HEK293T (cell line): Measurements from ENCODE around the gene PDE3B.
A peak's percentile ranks its signal among the peaks of the same experiment; 100 is the strongest.
"Not testable (repeated sequence)": the region's sequence is repeated elsewhere in the genome, so short reads cannot be mapped to it uniquely, and the experiment has no call there.

ENCODE experiments used
- CTCF ChIA-PET: fragments of 350-600 bp; formaldehyde crosslinking; extraction: SDS; loops from one replicate; lab custom pipeline; 2021; ENCODE audit warnings: antibody characterized with exemption, inconsistent platforms; lab: Yijun Ruan, JAX
- POLR2A ChIA-PET: fragments of 350-600 bp; formaldehyde crosslinking; extraction: SDS; loops from one replicate; lab custom pipeline; 2020; ENCODE audit warnings: antibody characterized with exemption, inconsistent platforms; lab: Yijun Ruan, JAX
- DNase-seq: peaks from one replicate; pipeline ENCODE4 v3.0.0; 2012; ENCODE audit warnings: mixed read lengths; ENCODE audit errors: extremely low spot score
- ARNT ChIP-seq: fragments of 450-650 bp; IDR thresholded peaks from 2 replicates; pipeline ENCODE4 v1.6.1; 2017; ENCODE audit warnings: mild to moderate bottlenecking
- BHLHE40 ChIP-seq: fragments of 450-650 bp; IDR thresholded peaks from 2 replicates; pipeline ENCODE4 v1.6.1; 2016; ENCODE audit warnings: mild to moderate bottlenecking, moderate library complexity, borderline replicate concordance
- CTBP1 ChIP-seq: fragments of 450-650 bp; IDR thresholded peaks from 2 replicates; pipeline ENCODE4 v1.6.1; 2016; ENCODE audit warnings: borderline replicate concordance
- ELF4 ChIP-seq: fragments of 450-650 bp; IDR thresholded peaks from 2 replicates; pipeline ENCODE4 v1.6.1; 2017; ENCODE audit warnings: antibody characterized with exemption
- FOXA1 ChIP-seq: fragments of 450-650 bp; IDR thresholded peaks from 2 replicates; pipeline ENCODE4 v1.6.1; 2016; ENCODE audit warnings: mild to moderate bottlenecking
- FOXK2 ChIP-seq: fragments of 450-650 bp; IDR thresholded peaks from 2 replicates; pipeline ENCODE4 v1.6.1; 2016; ENCODE audit warnings: mild to moderate bottlenecking
- FOXM1 ChIP-seq: fragments of 450-650 bp; IDR thresholded peaks from 2 replicates; pipeline ENCODE4 v1.6.1; 2017; ENCODE audit warnings: mild to moderate bottlenecking, borderline replicate concordance
- HDGF ChIP-seq: fragments of 450-650 bp; IDR thresholded peaks from 2 replicates; pipeline ENCODE4 v1.6.1; 2017; ENCODE audit warnings: antibody characterized with exemption, borderline replicate concordance
- L3MBTL2 ChIP-seq: fragments of 450-650 bp; conservative IDR thresholded peaks from 2 replicates; pipeline ENCODE4 v1.6.1; 2016; ENCODE audit warnings: mild to moderate bottlenecking
- LEF1 ChIP-seq: fragments of 450-650 bp; IDR thresholded peaks from 2 replicates; pipeline ENCODE4 v1.6.1; 2017; ENCODE audit warnings: mild to moderate bottlenecking, borderline replicate concordance
- NFRKB ChIP-seq: fragments of 450-650 bp; IDR thresholded peaks from 2 replicates; pipeline ENCODE4 v1.6.1; 2016; ENCODE audit warnings: mild to moderate bottlenecking, moderate library complexity
- PKNOX1 ChIP-seq: fragments of 450-650 bp; IDR thresholded peaks from 2 replicates; pipeline ENCODE4 v1.6.1; 2016
- SP1 ChIP-seq: fragments of 450-650 bp; IDR thresholded peaks from 2 replicates; pipeline ENCODE4 v1.6.1; 2017
- SUZ12 ChIP-seq: fragments of 450-650 bp; IDR thresholded peaks from 2 replicates; pipeline ENCODE4 v1.6.1; 2016; ENCODE audit warnings: mild to moderate bottlenecking
- TARDBP ChIP-seq: fragments of 450-650 bp; IDR thresholded peaks from 2 replicates; pipeline ENCODE4 v1.6.1; 2016
- ZNF384 ChIP-seq: fragments of 450-650 bp; IDR thresholded peaks from 2 replicates; pipeline ENCODE4 v1.6.1; 2016

Gene PDE3B

GRCh38 chr11:14645985-14646900 lies 2.6 kb downstream of the PDE3B start:
- ChIA-PET POLR2A (no interaction called here), CTCF (no interaction called here)
- DNase-seq: no peak
- no peak for TF ChIP-seq L3MBTL2
- no peak for TF ChIP-seq NFRKB
- TF ChIP-seq FOXM1: no peak
- no peak for TF ChIP-seq ARNT
- TF ChIP-seq SP1: no peak
- no peak for TF ChIP-seq CTBP1
- no peak for TF ChIP-seq FOXA1
- TF ChIP-seq LEF1: no peak
- TF ChIP-seq FOXK2: no peak
- no peak for TF ChIP-seq TARDBP
- TF ChIP-seq ZNF384: no peak
- no peak for TF ChIP-seq HDGF
- no peak for TF ChIP-seq PKNOX1
- no peak for TF ChIP-seq SUZ12
- TF ChIP-seq BHLHE40: no peak
- TF ChIP-seq ELF4: no peak

DNA sequence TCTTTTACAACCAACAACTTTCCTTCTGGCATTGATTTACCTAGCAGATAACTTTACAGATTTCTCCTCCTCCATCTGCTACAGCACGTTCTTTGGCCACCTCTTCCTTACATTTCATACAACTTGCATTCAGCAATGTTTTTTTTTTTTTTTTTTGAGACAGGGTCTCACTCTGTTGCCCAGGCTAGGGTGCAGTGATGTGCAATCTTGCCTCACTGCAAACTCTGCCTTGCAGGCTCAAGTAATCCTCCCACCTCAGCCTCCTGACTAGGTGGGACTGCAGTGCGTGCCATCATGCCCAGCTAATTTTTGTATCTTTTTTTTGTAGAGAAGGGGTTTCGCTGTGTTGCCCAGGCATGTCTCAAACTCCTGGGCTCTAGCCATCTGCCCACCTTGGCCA lies 6.5 kb downstream of the PDE3B start:
- no peak for DNase-seq
- ChIA-PET POLR2A (no interaction called here), CTCF (no interaction called here)
- no peak for TF ChIP-seq NFRKB
- TF ChIP-seq ZNF384: peak; percentile 15; the same call in 1 of the 2 replicates

GRCh38 chr11:14653090-14653489 lies 9.5 kb downstream of the PDE3B start:
- no peak for TF ChIP-seq SP1
- no peak for TF ChIP-seq NFRKB
- TF ChIP-seq FOXM1: no peak
- POLR2A ChIA-PET: no interaction called here
- CTCF ChIA-PET: no interaction called here
- DNase-seq: no peak

- CTCF ChIA-PET: interaction anchor here (0.9 kb wide), 1 partner anchor 11 kb away, joined by 3 read pairs; the partner anchor contains the start of gene PDE3B
- no peak for DNase-seq
- TF ChIP-seq SUZ12: no peak
- no peak for TF ChIP-seq PKNOX1
- TF ChIP-seq TARDBP: no peak
- POLR2A ChIA-PET: interaction anchor here (1.0 kb wide), 1 partner anchor 11 kb away, joined by 3 read pairs; the partner anchor contains the start of gene PDE3B
Observed at GRCh38 chr11:14655435-14655834, 11.8 kb downstream of the PDE3B start.

GRCh38 chr11:14656536-14657457 lies 13.2 kb downstream of the PDE3B start:
- POLR2A ChIA-PET: no interaction called here
- no peak for DNase-seq

GRCh38 chr11:14657841-14658240 lies 14.2 kb downstream of the PDE3B start:
- no peak for DNase-seq
- ChIA-PET POLR2A (no interaction called here), CTCF (no interaction called here)
- TF ChIP-seq PKNOX1: no peak
- TF ChIP-seq ARNT: no peak
- TF ChIP-seq FOXM1: no peak
- no peak for TF ChIP-seq SP1
- no peak for TF ChIP-seq ELF4
- TF ChIP-seq ZNF384: no peak
- TF ChIP-seq LEF1: no peak
- TF ChIP-seq FOXA1: no peak
- TF ChIP-seq BHLHE40: no peak
- no peak for TF ChIP-seq CTBP1

More at GRCh38 chr11:14656536-14657457, 13.2 kb downstream of the PDE3B start:
- TF ChIP-seq FOXK2: no peak
- TF ChIP-seq FOXA1: no peak
- TF ChIP-seq PKNOX1: no peak
- no peak for TF ChIP-seq TARDBP
- no peak for TF ChIP-seq SP1
- CTCF ChIA-PET: no interaction called here

DNA sequence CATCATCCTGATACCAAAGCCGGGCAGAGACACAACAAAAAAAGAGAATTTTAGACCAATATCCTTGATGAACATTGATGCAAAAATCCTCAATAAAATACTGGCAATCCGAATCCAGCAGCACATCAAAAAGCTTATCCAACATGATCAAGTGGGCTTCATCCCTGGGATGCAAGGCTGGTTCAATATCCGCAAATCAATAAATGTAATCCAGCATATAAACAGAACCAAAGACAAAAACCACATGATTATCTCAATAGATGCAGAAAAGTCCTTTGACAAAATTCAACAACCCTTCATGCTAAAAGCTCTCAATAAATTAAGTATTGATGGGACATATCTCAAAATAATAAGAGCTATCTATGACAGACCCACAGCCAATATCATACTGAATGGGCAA lies 21.3 kb downstream of the PDE3B start:
- POLR2A ChIA-PET, CTCF ChIA-PET: not testable (repeated sequence)

GRCh38 chr11:14667329-14667728 lies 23.7 kb downstream of the PDE3B start:
- DNase-seq, CTCF ChIA-PET: not testable (repeated sequence)
- POLR2A ChIA-PET: interaction anchor here (0.7 kb wide), 1 partner anchor 558 kb away, joined by 4 read pairs; no protein-coding TSS in a partner anchor

More for the DNA sequence above, 21.3 kb downstream of the PDE3B start:
- DNase-seq: not testable (repeated sequence)
